Measurements from ENCODE around the gene LTB4R2. TPM values are rescaled to one million over a fixed set of nuclear protein-coding genes. Genes with fewer than 3 reads are reported as not detected.

Gene LTB4R2
- polyA plus RNA-seq, 2 of the 4 experiments (the other 2 are of a cell fraction) = 5.8 to 8.6 TPM

DNA sequence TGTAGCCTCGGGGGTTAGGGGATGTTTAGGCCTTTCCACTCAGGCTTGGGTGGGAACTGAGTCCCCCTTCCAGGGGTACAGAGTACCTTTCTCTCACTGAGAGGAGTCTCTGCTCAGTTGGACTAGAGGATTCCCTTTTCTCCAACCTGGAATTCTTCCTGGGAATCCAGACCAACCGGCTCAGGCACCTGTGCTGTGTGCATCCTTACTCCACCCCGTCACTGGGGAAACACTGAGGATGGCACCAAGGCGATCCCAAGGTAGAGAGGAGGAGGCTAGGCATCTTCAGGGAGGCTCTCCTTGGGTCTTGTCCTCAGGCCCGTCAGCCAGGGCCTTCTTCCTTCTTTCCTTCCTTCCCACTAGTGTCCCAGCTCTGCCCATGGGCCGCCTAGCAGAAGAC is 46.1 kb upstream of the LTB4R2 start:
- Histone ChIP-seq H3K27ac (no peak overlapping the region), H3K4me3 (no peak overlapping the region), H3K9me3 (no peaks in the 10 kb centered on the region), H3K4me1 (peaks cover 8% of the 10 kb centered on the region), H3K4me2 (no peak overlapping the region)
- ChIA-PET POLR2A (no interaction called here), CTCF (interaction anchor here (0.8 to 34.0 kb wide), 3 partner anchors 21 to 39 kb away, joined by 3 to 469 read pairs (median 24); partner anchors contain the start of genes CIDEB, DHRS1, LTB4R and LTB4R2)
- DNase-seq (ENCODE audit: low read depth in 1 of 2, low spot score in 1 of 2) = no peak
- no peak for TF ChIP-seq TP53 (CRISPR knock-in tag; IDR thresholded peaks at IDR 0.05)
- TF ChIP-seq, protein P1, sequence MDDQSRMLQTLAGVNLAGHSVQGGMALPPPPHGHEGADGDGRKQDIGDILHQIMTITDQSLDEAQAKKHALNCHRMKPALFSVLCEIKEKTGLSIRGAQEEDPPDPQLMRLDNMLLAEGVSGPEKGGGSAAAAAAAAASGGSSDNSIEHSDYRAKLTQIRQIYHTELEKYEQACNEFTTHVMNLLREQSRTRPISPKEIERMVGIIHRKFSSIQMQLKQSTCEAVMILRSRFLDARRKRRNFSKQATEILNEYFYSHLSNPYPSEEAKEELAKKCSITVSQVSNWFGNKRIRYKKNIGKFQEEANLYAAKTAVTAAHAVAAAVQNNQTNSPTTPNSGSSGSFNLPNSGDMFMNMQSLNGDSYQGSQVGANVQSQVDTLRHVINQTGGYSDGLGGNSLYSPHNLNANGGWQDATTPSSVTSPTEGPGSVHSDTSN (IDR thresholded peaks at IDR 0.05) = no peak
- no peak for TF ChIP-seq RARB (CRISPR knock-in tag; IDR thresholded peaks at IDR 0.05)
- 79% methylated on average over 6 of the region's 6 CpGs for WGBS (ENCODE audit: missing lambda C conversion rate)
- no peak for ATAC-seq
- FAIRE-seq = no peak

GRCh38 chr14:24264298-24264697 is 45.6 kb upstream of the LTB4R2 start:
- no peak for DNase-seq (ENCODE audit: low read depth in 1 of 2, low spot score in 1 of 2)
- Histone ChIP-seq H3K4me2 (no peak overlapping the region), H3K4me3 (no peak overlapping the region), H3K4me1 (peaks cover 5% of the 10 kb centered on the region), H3K27ac (no peak overlapping the region), H3K9me3 (no peaks in the 10 kb centered on the region)
- TF ChIP-seq JUNB (IDR thresholded peaks at IDR 0.05) = no peak
- no peak for TF ChIP-seq BHLHE40 (IDR thresholded peaks at IDR 0.05; ENCODE audit: low read depth, low read length)
- TF ChIP-seq FOSB (CRISPR knock-in tag; IDR thresholded peaks at IDR 0.05) = no peak
- no peak for TF ChIP-seq CBX8 (IDR thresholded peaks at IDR 0.05)
- no peak for TF ChIP-seq CHD4 (IDR thresholded peaks at IDR 0.05; ENCODE audit: borderline replicate concordance)
- TF ChIP-seq MAX (IDR thresholded peaks at IDR 0.05) = no peak
- no peak for TF ChIP-seq NFE2L2 (conservative IDR thresholded peaks at IDR 0.05; ENCODE audit: low read length)
- no peak for TF ChIP-seq ELK1 (IDR thresholded peaks at IDR 0.05; ENCODE audit: low read depth, low read length)
- no peak for TF ChIP-seq TFCP2L1 (CRISPR knock-in tag; IDR thresholded peaks at IDR 0.05)
- no peak for TF ChIP-seq BCL3 (IDR thresholded peaks at IDR 0.05)
- TF ChIP-seq HDAC2 (IDR thresholded peaks at IDR 0.05) = no peak
- no peak for TF ChIP-seq MAFK (IDR thresholded peaks at IDR 0.05; ENCODE audit: partially characterized antibody)
- no peak for TF ChIP-seq EHF (CRISPR knock-in tag; IDR thresholded peaks at IDR 0.05)
- no peak for TF ChIP-seq MAZ (IDR thresholded peaks at IDR 0.05; ENCODE audit: borderline replicate concordance, low read depth, low read length)
- TF ChIP-seq USF2 (IDR thresholded peaks at IDR 0.05) = no peak
- no peak for TF ChIP-seq RNF2 (IDR thresholded peaks at IDR 0.05; ENCODE audit: borderline replicate concordance, low read depth)
- no peak for TF ChIP-seq REST (IDR thresholded peaks at IDR 0.05)
- no peak for TF ChIP-seq RCOR1 (IDR thresholded peaks at IDR 0.05; ENCODE audit: low read depth, low read length)
- TF ChIP-seq PHF8 (IDR thresholded peaks at IDR 0.05; ENCODE audit: borderline replicate concordance, low read depth) = no peak
- TF ChIP-seq ZSCAN20 (CRISPR knock-in tag; IDR thresholded peaks at IDR 0.05) = no peak
- POLR2A ChIA-PET = no interaction called here
- 82% methylated on average over 6 of the region's 6 CpGs for WGBS (ENCODE audit: missing lambda C conversion rate)
- ATAC-seq = no peak
- CTCF ChIA-PET = interaction anchor here (1.6 to 34.0 kb wide), 3 partner anchors 21 to 173 kb away, joined by 5 to 469 read pairs (median 24); partner anchors contain the start of genes CIDEB, DHRS1, LTB4R and LTB4R2
- FAIRE-seq = no peak
